Temporal lobe (tissue), 2 donors: ENCODE data around the gene ANKRD27. TPM values are rescaled to one million over a fixed set of nuclear protein-coding genes. Genes with fewer than 3 reads are reported as not detected.

Experiments
- small RNA-seq: library from RNA; depleted of rRNA; stranded (forward); fragments of <200 nt; gene quantifications from one replicate; pipeline ENCODE3, GENCODE V24; 2014; ENCODE audit warnings: low replicate concordance
- total RNA-seq: library from RNA; depleted of rRNA; stranded (reverse); fragments of >200 nt; gene quantifications from one replicate; pipeline ENCODE4 v1.2.3, GENCODE V29; 2014

ANKRD27 gene
- total RNA-seq, 1 donor from 2014 or later = 20.4 TPM

Small RNA genes lying within 50 kb of the gene (small RNA-seq; reads per million reads assigned to genes)
- not detected for gene RN7SL789P
- gene SNORA68B = not detected

Other genes with a start within 250 kb of the ANKRD27 start
- 35.2 TPM for gene PDCD5, start 94.0 kb downstream of the ANKRD27 start, total RNA-seq
- 0.49 TPM for gene RGS9BP, start 668 bp upstream of the ANKRD27 start, total RNA-seq
- gene NUDT19, start 16.6 kb upstream of the ANKRD27 start, total RNA-seq = 4.4 TPM
- 1.2 TPM for gene TDRD12, start 44.6 kb upstream of the ANKRD27 start, total RNA-seq
- gene SLC7A9, start 194.6 kb upstream of the ANKRD27 start, total RNA-seq = 0.74 TPM